Subcutaneous abdominal adipose tissue (tissue), 5 donors: ENCODE data around the gene RMI1.
A peak's percentile ranks its signal among the peaks of the same experiment; 100 is the strongest.

Source experiments
- H3K27ac ChIP-seq: one replicate; pipeline ENCODE4 v1.7.0; 2013; ENCODE audit warnings: low read depth, mild to moderate bottlenecking, inconsistent platforms, low read length, moderate library complexity
- H3K27me3 ChIP-seq, 5 donors: one replicate each; pipeline ENCODE4 v1.7.0; 2013; ENCODE audit warnings: low read length in 5 of 5, inconsistent platforms in 1 of 5; ENCODE audit not compliant: control insufficient read depth in 5 of 5, insufficient read depth in 4 of 5
- H3K36me3 ChIP-seq, 5 donors: one replicate each; pipeline ENCODE4 v1.7.0; 2013; ENCODE audit warnings: low read length in 5 of 5; ENCODE audit not compliant: control insufficient read depth in 5 of 5, insufficient read depth in 5 of 5
- H3K4me1 ChIP-seq, 5 donors: one replicate each; pipeline ENCODE4 v1.7.0; 2013; ENCODE audit warnings: low read length in 5 of 5, mild to moderate bottlenecking in 3 of 5, moderate library complexity in 1 of 5; ENCODE audit not compliant: control insufficient read depth in 5 of 5, insufficient read depth in 5 of 5
- H3K4me3 ChIP-seq, 5 donors: one replicate each; pipeline ENCODE4 v1.7.0; 2013; ENCODE audit warnings: low read length in 5 of 5, low read depth in 1 of 5
- H3K9ac ChIP-seq, 5 donors: one replicate each; pipeline ENCODE4 v1.7.0; 2013; ENCODE audit warnings: low read length in 5 of 5, mild to moderate bottlenecking in 4 of 5, moderate library complexity in 3 of 5
- H3K9me3 ChIP-seq, 5 donors: one replicate each; pipeline ENCODE4 v1.7.0; 2013; ENCODE audit warnings: low read length in 5 of 5; ENCODE audit not compliant: control insufficient read depth in 5 of 5
- donor health status: healthy.
- donor health status: healthy.
- donor health status: healthy.
- donor health status: healthy.
- donor health status: healthy.

The RMI1 gene

GRCh38 chr9:83980395-83981125, at the start of gene RMI1:
TSS of gene RMI1 (plus strand) at chr9:83980805. CDS start at chr9:84000987, 20,182 bp downstream.
- Histone ChIP-seq H3K9me3 (no peaks in the 10 kb centered on the region), H3K27me3 (no peaks in the 10 kb centered on the region), H3K4me3 (peak within 1 kb of the TSS; percentile 86 to 100 (median 99)), H3K27ac (peak within 1 kb of the TSS; percentile 99), H3K4me1 (peaks cover 0 to 42% (median 33%) of the 10 kb centered on the region in 5 donors), H3K36me3 (peaks cover 10 to 18% (median 14%) of the 10 kb centered on the region in 5 donors), H3K9ac (peak within 1 kb of the TSS; percentile 82 to 100 (median 93))

- Histone ChIP-seq H3K9me3 (no peaks in the 10 kb centered on the region), H3K9ac (no peak overlapping the region), H3K4me1 (peaks cover 0 to 15% (median 4%) of the 10 kb centered on the region in 5 donors), H3K27ac (no peak overlapping the region), H3K27me3 (no peaks in the 10 kb centered on the region), H3K36me3 (no peaks in the 10 kb centered on the region), H3K4me3 (no peak overlapping the region)
Measured at GRCh38 chr9:83930881-83931280, 49.7 kb upstream of the RMI1 start.

GRCh38 chr9:83932011-83932410, 48.6 kb upstream of the RMI1 start:
- H3K4me1 ChIP-seq, result peaks cover 0 to 15% (median 4%) of the 10 kb centered on the region in 5 donors
- no peaks in the 10 kb centered on the region for H3K9me3 ChIP-seq
- no peak overlapping the region for H3K4me3 ChIP-seq
- no peaks in the 10 kb centered on the region for H3K36me3 ChIP-seq
- no peak overlapping the region for H3K27ac ChIP-seq
- H3K9ac ChIP-seq, result no peak overlapping the region
- no peaks in the 10 kb centered on the region for H3K27me3 ChIP-seq

GRCh38 chr9:83932851-83933250, 47.8 kb upstream of the RMI1 start:
- peaks cover 0 to 4% (median 0%) of the 10 kb centered on the region in 5 donors for H3K36me3 ChIP-seq
- no peaks in the 10 kb centered on the region for H3K27me3 ChIP-seq
- no peaks in the 10 kb centered on the region for H3K9me3 ChIP-seq
- H3K9ac ChIP-seq, result no peak overlapping the region
- no peak overlapping the region for H3K27ac ChIP-seq
- peaks cover 0 to 15% (median 4%) of the 10 kb centered on the region in 5 donors for H3K4me1 ChIP-seq
- no peak overlapping the region for H3K4me3 ChIP-seq

GRCh38 chr9:83933790-83934189, 46.8 kb upstream of the RMI1 start:
- H3K36me3 ChIP-seq, result peaks cover 0 to 8% (median 3%) of the 10 kb centered on the region in 5 donors
- H3K9me3 ChIP-seq, result no peaks in the 10 kb centered on the region
- H3K9ac ChIP-seq, result no peak overlapping the region
- H3K27me3 ChIP-seq, result no peaks in the 10 kb centered on the region
- H3K27ac ChIP-seq, result no peak overlapping the region
- H3K4me3 ChIP-seq, result peak overlapping the region in 1 of 5 donors; percentile 15
- peaks cover 0 to 15% (median 4%) of the 10 kb centered on the region in 5 donors for H3K4me1 ChIP-seq

GRCh38 chr9:83934569-83935275, 45.9 kb upstream of the RMI1 start:
- no peak overlapping the region for H3K9ac ChIP-seq
- H3K4me3 ChIP-seq, result no peak overlapping the region
- no peaks in the 10 kb centered on the region for H3K27me3 ChIP-seq

GRCh38 chr9:83935276-83935935, 45.2 kb upstream of the RMI1 start:
- Histone ChIP-seq H3K27ac (no peak overlapping the region), H3K9ac (no peak overlapping the region)

More at GRCh38 chr9:83934569-83935275, 45.9 kb upstream of the RMI1 start:
- H3K4me1 ChIP-seq, result peaks cover 0 to 15% (median 4%) of the 10 kb centered on the region in 5 donors
- no peaks in the 10 kb centered on the region for H3K9me3 ChIP-seq
- no peak overlapping the region for H3K27ac ChIP-seq
- H3K36me3 ChIP-seq, result peaks cover 2 to 16% (median 10%) of the 10 kb centered on the region in 5 donors

GRCh38 chr9:83936523-83936922, 44.1 kb upstream of the RMI1 start:
- no peak overlapping the region for H3K27ac ChIP-seq
- H3K27me3 ChIP-seq, result no peaks in the 10 kb centered on the region
- peaks cover 2 to 32% (median 26%) of the 10 kb centered on the region in 5 donors for H3K36me3 ChIP-seq
- H3K4me1 ChIP-seq, result peaks cover 0 to 15% (median 4%) of the 10 kb centered on the region in 5 donors
- H3K9ac ChIP-seq, result no peak overlapping the region
- no peak overlapping the region for H3K4me3 ChIP-seq
- no peaks in the 10 kb centered on the region for H3K9me3 ChIP-seq

More at GRCh38 chr9:83935276-83935935, 45.2 kb upstream of the RMI1 start:
- H3K4me1 ChIP-seq, result peaks cover 0 to 15% (median 4%) of the 10 kb centered on the region in 5 donors
- H3K27me3 ChIP-seq, result no peaks in the 10 kb centered on the region
- peaks cover 2 to 21% (median 16%) of the 10 kb centered on the region in 5 donors for H3K36me3 ChIP-seq
- no peak overlapping the region for H3K4me3 ChIP-seq
- H3K9me3 ChIP-seq, result no peaks in the 10 kb centered on the region

GRCh38 chr9:83937861-83938455, 42.6 kb upstream of the RMI1 start:
- Histone ChIP-seq H3K36me3 (peaks cover 13 to 43% (median 39%) of the 10 kb centered on the region in 5 donors), H3K4me3 (no peak overlapping the region), H3K4me1 (peaks cover 0 to 15% (median 4%) of the 10 kb centered on the region in 5 donors), H3K9me3 (no peaks in the 10 kb centered on the region), H3K9ac (no peak overlapping the region), H3K27me3 (no peaks in the 10 kb centered on the region), H3K27ac (no peak overlapping the region)
